ENCODE data around the gene ABHD16B.

The ABHD16B gene

GRCh38 chr20:63908008-63908682, 46.8 kb downstream of the ABHD16B start:
- Histone ChIP-seq H3K36me3 (replicated peaks) (peaks cover 5% of the 10 kb centered on the region), H3K27me3 (replicated peaks) (no peaks in the 10 kb centered on the region), H3K4me3 (ENCODE audit: low read depth, low read length) (no peak overlapping the region), H3K27ac (no peak overlapping the region)
- DNase-seq: no peak
- no peak for TF ChIP-seq CTCF (IDR thresholded peaks at IDR 0.05; ENCODE audit: low read depth, low read length, missing control alignments)
- in situ Hi-C loops (cut with HindIII; ENCODE audit: low pct_ligation_motif_present, low sequenced_read_pairs): no loop called here

GRCh38 chr20:63911176-63911575, 49.9 kb downstream of the ABHD16B start:
- Histone ChIP-seq H3K27ac (peak overlapping the region; percentile 21), H3K36me3 (replicated peaks) (peaks cover 4% of the 10 kb centered on the region), H3K4me3 (ENCODE audit: low read depth, low read length) (no peak overlapping the region), H3K27me3 (replicated peaks) (no peaks in the 10 kb centered on the region)
- no peak for DNase-seq
- in situ Hi-C loops (cut with HindIII; ENCODE audit: low pct_ligation_motif_present, low sequenced_read_pairs): no loop called here
- no peak for TF ChIP-seq CTCF (IDR thresholded peaks at IDR 0.05; ENCODE audit: low read depth, low read length, missing control alignments)
